ENCODE data around the gene CFAP57.

CFAP57 gene

DNA sequence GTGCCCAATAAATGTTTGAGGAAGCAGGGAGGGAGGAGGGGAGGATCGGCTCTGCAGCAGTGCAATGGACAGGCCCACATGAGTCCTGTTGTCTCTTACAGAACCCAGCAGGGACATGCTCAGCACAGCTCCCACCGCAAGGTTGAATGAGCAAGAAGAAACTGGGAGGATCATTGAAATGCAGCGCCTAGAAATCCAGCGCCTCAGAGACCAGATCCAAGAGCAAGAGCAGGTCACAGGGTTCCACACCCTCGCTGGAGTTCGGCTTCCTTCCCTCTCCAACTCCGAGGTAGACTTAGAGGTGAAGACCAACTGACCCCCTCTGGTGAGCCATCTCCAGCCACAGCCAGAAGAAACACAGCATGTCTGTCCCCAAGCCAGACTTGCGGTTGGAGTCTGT lies 81.7 kb downstream of the CFAP57 start:
- DNase-seq (ENCODE audit: low spot score), result no peak

DNA sequence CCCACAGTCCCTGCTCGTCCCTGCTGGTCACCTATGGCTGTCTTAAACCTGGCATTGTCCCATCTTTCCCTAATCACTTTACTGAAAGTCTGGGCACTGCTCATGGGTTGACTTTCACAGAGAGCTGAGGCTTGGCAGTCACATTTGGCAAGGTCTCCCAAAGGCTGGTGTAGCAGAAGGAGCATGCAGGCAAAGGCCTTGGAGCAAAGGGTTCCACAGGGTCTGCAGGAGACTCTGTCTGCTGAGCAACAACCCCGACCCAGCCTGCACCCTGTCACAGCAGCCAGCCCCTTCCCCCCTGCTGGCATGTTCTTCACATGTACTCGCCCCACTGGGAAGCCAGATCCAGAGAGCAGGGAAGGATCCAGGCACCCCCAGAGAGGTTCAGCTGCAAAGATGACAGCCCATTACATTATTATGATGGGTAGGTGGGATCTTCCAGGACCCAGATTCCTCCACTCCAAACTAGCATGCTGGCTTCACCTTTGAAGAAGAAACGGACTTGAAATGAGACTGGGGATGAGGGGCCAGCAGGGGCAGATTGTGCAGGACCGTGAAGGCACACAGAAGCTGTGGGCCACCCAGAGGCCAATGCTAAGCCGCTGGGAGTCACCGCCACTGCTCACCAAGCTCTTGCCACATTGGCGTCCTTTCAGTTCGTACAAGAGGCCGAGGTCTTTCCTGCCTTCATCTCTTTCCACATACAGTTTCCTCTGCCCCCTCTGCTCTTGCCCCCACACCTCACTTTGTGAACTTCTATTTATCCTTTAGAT lies 83.5 kb downstream of the CFAP57 start:
- DNase-seq (ENCODE audit: low spot score), result no peak

DNA sequence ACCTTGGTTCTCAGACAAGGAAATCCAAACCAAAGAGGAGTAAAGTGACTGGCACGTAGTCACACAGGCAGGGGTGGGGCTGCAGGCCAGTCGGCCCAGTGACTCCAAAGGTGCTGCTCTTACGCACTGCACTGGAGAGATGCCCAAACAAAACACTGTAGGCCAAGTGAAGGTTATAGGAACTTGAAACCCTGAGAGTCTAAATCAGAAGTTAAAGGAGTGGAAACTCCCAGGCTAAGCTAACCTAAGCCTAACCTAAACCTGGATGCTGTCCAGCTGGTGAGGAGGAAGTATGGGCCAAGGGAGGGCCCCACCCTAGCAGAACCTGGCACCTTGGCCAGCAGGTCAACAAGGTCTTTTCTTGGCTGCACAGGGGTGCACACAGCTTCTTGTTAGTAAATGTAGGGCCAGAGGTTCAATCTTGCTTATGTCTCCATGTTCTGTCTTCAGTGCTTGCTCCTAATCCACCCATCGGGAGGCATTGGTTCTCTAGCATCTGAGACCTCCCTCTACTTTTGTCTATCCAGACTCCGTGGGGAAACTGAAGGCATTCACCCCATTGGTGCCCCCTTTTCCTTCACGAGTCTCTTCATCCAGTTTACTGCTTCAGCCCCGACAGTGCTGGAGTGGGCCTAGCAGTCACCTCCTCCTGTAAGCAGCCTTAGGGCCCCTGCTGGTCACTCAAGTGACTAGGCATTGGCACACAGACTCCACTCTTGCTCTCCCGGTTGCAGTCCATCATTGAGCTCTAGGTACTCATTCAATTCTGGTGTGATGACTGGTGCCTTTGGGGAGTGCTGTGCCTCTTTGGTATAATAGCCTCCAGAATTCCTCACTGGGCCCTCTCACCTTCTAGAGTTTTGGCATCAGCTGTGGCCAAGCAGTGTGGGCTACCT lies 84.8 kb downstream of the CFAP57 start:
- DNase-seq (ENCODE audit: low spot score), result no peak

DNA sequence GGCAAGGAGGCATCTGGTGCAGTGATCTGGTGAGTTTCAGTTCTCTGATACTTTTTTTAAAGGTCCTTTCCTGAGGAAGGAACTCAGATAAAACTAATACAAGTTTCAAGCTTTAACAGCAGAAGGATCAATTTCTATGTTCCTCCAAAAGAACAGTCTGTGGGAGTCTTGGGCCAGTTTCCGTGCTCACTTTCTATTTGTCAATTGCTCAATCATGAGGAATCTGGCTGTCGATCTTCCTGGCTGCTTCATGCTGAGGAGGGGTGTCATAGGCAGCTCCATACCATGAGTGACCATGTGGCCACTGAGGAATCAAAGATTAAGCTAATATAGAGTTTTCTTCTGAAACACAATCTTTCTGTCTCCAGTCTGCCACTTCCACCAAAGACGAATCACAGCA lies 86.2 kb downstream of the CFAP57 start:
- no peak for DNase-seq (ENCODE audit: low spot score)

DNA sequence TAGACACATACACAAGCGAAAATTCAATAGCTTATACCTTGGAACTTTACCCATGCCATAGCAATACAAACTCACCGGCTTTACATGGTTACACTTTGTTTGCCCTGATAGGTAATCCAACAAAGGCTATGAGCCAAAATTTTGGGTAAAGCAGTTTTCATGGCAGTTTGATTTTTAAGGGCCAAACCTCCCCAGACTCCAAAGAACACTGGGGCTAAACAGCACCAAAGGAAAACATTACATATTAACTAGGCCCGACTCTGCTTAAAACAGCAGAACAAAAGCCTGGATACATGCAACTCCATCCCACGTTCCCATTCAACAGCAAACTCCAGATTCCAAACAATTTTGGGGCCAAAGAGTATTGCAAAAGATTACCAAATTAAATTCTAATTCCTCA lies 93.3 kb downstream of the CFAP57 start:
- no peak for DNase-seq (ENCODE audit: low spot score)

DNA sequence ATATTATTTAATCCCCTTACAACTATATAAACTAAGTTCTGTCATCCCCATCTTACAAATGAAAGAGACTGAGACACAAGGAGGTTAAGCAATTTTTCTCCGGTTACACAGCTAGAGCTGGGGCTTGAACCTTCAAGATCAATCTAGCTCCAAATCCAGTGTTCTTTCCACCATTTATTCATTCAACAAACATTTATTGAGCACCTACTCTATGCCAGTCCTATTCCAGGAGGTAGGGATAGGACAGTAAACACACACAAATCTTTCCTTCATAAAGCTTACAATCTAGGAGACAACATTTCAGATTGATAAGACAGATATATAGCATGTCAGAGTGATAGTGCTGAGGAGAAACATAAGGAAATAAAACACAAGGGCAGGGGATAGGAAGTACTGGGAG lies 94.8 kb downstream of the CFAP57 start:
- DNase-seq (ENCODE audit: low spot score), result no peak

DNA sequence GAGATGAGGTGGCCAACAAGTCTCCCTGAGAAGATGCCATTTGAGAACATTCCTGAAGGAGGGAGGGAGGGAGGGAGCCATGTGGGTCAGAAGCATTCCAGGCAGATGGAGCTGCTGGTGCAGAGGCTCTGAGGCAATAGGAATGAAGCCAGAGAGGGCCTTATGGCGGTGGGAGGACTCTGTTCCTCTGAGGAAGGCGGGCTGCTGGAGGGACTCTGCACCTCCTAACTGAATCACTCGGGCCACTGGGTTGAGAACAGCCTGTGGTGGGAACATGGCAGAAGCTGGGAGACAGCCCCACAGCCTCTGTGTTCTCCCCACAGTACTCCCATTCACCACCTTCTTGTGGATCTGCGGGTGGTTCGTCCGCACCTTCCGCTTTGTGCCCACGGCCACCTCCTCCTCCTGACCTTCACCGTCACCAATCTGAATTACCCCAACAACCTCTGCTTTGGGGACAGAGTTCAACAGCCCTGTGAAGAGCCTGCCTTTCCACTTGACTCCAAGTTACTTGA lies 95.2 kb downstream of the CFAP57 start:
- DNase-seq (ENCODE audit: low spot score), result no peak

DNA sequence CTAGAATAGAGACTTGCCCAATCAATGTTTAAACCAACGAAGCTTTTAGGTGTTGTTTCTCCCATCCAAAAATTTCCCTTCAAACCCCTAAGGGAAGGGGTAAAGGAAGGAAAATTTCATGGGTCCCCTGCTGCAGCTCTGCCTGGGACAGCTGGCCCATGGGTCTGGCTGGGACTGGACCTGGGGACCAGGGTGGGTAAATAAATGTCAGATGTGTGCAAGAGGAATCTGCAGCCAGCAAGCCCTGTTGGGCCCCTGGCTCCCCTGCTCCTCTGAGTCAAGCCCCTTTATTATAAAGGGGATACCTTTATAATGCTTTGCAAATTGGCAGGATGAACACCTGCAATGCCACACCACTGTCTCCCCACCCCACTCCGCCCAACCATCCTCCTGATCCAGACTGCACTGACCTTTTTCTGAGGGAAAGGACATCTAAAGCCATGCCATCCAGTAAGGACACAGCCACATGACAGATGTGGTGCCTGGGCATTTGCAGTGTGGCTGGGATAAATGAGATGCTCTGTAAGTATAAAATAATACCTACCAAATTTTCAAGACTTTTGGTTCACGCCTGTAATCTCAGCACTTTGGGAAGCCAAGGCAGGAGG lies 95.8 kb downstream of the CFAP57 start:
- DNase-seq (ENCODE audit: low spot score), result no peak

DNA sequence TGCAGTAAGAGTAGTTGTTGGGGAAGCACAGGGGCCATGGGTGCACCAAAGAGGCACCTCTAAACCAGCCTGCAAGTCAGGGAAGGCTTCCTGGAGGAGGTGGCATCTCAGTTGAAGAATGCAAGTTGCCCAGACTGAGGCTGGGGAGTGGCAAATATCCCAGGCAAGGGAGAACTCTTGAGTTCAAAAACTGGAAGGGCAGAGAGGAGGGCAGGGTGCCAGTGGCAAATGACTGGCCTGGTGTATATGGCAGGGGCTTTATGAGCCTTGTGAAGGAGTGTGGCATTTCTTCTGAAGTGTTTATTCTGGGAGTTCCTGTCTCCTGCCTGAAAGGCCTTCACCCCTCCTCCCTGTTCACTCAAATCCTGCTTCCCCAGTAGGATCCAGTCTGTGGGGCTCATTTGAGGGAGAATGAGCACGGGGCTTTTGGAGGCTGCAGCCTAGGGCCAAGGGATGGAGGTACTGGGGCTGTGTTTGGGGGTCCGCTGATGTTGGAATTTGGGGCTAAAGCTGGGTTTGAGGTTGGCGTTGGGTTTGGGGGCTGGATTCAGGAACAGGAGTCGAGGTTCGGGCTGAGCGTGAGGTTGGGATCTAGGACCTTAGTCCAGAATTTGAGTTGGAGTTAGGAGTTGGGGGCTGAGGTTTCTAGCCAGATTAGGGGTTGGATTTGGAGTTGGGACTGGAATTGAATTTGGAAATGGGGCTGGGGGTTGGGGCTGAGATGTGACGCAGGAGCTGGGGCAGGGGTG lies 97.7 kb downstream of the CFAP57 start, which contains the start of gene TMEM125:
Gene TMEM125 (plus strand): TSS at position 357 of the 749 bp plus-strand sequence. CDS start 2,740 bp downstream, outside the sequence.
- DNase-seq (ENCODE audit: low spot score), result no peak

DNA sequence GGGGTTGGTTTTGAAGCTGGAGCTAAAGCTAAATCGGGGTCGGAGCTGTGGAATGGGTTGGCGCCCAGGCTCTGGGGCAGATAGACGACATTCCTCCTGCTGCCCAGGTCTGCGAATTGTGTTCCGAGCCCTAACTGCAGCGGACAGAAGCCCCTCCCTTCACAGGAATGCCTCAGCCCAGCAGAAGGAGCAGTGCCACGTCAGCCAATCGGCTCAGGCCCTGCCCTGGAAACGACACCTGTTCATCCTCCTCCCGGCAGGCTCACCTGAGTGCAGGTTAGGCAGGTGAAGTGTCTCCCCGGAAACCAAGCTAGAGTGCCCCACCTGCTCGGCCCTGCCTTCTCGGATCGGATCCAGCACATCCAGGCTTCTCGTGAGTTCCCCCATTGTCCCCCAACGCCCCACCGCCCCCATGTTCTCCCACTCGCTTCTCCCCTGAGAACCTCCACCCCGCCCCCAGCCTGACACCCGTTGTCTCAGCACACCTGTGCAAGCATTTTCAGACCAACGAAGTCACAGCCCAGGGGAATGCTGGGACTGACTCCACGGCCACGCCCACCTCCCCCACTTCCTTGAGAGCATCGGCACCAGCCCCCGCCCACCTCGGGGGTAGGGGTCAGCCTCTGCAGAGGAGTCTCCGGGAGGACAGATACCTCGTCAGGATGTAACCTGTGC lies 98.4 kb downstream of the CFAP57 start:
- no peak for DNase-seq (ENCODE audit: low spot score)

DNA sequence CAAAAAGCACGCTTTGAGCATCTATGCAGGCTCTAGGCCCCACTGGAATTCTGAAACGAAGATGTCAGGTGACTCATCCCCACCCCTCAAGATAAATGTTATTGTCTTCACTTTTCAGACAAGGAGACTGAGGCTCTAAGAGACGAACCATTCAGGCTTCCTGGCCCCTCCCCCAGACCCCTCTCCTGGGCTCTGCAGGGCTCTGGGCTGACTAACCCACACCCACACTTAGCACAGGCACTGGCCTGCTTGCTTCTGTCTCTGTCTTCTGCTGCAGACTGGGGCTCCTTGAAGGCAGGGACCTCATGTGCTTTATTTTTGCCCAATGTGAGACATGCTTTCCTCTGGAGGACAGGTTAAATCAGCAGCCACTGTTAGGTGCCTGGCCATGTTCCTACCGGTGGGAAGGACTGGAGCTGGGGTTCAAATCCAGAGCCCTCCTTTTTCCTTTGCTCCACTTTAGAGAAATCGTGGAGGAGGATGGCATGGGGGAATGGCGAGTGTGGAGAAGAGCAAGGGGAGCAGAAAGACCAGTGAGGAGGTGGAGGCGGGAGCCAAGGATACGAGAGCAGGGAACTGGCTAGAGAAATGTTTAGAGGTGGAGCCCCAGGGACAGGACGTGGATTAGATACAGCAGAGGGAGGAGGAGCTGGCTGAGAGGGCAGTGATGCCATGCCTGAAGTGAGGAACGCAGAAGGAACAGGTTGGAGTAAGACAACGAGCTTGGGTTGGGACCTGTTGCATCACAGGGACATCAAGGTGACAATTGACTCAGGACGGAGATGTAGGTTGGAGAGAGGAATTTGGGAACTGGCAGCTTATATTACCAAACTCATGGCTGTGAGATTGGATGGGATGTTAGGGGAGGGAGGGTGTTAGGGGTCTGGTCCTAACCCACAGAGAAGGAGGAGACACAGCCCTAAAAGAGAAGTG lies 99.3 kb downstream of the CFAP57 start:
- DNase-seq (ENCODE audit: low spot score), result no peak

DNA sequence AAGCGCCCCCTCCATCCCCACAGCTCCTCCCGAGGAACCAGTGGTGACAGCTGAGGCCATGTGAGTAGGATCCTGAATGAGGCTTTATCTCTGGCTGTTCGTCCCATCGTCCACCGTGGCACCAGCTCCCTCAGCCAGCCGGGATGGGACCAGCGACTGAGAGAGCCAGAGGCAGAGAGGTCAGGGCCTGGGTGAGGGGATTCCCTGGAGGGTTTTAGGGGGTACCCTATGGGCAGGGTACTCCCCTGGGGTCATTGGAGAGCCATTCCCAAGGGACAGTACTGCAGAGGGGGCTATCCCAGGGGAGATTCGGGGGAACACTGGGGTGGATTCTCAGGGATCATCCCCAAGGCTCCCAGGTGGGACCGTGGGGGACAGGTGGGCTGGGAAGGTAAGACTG lies 100.0 kb downstream of the CFAP57 start:
- DNase-seq (ENCODE audit: low spot score), result no peak

DNA sequence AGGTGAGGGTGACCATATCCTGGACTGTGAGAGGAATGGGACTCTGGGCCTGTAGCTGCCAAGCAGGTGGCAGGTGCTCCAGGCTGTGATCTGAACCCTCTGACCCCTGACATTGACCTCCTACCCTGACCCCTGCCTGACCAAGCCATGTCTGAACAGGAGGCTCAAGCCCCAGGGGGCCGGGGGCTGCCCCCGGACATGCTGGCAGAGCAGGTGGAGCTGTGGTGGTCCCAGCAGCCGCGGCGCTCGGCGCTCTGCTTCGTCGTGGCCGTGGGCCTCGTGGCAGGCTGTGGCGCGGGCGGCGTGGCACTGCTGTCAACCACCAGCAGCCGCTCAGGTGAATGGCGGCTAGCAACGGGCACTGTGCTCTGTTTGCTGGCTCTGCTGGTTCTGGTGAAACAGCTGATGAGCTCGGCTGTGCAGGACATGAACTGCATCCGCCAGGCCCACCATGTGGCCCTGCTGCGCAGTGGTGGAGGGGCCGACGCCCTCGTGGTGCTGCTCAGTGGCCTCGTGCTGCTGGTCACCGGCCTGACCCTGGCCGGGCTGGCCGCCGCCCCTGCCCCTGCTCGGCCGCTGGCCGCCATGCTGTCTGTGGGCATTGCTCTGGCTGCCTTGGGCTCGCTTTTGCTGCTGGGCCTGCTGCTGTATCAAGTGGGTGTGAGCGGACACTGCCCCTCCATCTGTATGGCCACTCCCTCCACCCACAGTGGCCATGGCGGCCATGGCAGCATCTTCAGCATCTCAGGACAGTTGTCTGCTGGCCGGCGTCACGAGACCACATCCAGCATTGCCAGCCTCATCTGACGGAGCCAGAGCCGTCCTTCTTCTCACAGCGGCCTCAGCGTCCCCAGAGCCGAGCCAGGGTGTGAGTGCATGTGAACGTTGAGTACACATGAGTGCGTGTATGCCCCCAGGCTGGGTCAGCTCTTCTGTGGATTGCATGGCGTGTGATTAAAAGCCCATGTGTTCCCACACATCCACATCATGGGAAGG lies 100.7 kb downstream of the CFAP57 start:
- DNase-seq (ENCODE audit: low spot score), result no peak

DNA sequence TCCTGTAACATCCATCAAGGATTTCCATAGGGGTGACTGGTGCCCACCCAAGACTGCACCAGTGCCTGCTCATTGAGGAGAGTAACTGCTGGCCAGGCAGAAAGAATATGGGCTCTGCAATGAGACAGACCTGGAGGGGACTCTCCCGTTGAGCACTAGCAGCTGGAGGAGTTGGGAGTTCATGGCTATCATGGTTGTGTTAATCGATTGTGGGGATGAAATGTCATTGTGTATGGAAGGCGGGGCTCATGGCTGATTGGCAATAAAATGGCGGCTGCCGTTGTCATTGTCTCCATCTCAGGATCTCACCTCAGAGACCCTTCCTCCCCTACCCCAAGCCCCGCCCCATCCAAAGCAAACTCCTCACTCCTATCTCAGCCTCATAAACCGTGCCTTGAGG lies 101.6 kb downstream of the CFAP57 start:
- DNase-seq (ENCODE audit: low spot score), result no peak

DNA sequence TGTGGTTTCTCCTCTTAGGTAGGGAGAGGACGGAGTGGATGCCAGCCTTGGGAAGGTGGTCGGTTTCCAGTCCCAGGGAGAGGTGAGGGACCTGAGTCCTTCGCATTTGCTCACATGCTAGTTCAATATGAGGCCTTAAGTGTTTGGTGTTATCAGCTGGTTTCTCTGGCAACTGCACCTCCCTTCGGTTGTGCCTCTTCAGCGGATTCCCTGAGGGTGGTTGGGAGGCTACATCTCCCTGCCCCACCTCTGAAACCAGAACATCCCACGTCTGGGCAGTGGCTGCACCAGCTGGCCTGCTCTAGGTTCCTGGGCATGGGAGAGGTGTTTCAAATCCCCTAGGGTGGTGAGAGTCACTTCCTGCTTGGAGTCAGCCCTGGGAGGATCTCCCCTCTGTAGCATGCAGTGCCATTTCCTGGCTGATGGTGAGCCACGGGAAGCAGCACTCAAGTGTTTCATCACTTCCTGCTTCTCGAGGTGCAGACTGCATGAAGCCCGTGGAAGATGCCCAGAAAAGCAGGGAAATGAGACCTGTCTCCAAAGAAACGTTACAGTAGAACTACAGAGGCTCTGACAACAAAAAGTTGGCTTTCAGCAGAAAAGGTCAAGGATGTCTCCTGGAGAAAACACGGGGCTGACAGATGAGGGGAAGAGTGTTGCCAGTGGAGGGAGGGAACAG lies 102.1 kb downstream of the CFAP57 start:
- DNase-seq (ENCODE audit: low spot score), result no peak

DNA sequence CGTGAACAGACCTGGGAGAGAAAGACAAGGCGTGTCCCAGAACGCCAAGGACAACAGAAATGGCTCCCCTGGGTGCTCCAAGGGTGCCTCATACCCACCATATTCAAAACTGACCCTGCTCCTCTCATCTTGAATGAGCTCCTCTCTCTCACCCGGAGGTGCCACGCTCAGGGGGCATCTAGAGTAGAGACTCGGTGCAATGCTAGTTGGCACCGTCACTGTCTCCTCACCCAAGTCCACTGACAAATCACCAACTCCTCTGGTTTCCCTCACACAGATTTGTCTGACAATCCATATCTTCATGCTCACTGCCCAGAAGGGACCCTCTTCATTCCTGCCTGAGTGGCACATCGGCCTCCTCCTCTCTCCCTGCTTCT lies 102.7 kb downstream of the CFAP57 start:
- DNase-seq (ENCODE audit: low spot score), result no peak

DNA sequence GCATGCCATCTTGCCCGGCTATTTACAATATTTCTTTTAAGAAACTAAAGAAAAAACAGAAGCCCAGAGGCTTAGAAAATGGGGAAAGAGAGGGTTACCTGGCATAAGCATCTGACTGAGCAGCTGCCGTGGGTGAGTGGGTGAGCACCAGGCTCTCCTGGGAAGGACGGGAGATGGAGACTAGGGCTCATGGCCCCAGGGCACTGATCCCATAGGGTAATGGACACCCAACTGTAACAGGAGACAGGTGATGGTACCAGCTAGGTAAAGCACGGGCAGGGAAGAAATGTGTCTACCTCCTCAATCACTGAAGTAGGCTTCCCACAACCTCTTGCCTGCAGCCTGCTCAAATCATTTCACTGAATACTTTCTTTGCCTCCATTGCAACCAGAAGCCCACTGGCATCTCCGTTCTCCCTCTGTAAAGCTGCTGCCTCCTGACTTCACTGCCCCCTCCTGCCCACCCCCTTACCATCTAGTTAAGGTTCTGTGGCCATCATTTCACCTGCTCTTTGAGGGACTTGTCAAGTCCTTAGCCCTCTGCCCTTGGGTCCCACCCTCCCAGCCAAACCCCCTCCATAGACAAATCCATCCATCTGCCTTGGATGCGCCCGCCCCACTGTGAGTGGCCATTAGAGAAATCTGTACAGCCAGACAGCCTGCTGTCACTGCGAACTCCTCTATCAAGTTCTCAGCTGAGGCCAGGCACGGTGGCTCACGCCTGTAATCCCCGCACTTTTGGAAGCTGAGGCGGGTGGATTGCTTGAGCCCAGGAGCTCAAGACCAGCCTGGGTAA lies 103.9 kb downstream of the CFAP57 start:
- no peak for DNase-seq (ENCODE audit: low spot score)
